Fibroblast of lung (primary cell): ENCODE data around the gene ROBO2. TPM values are rescaled to one million over a fixed set of nuclear protein-coding genes. Genes with fewer than 3 reads are reported as not detected.

Experiments used
- DNase-seq, 2 donors: peaks; one replicate each; pipeline versions ENCODE4 v3.0.0 to v3.0.0-alpha.2; 2010; ENCODE audit warnings: low read depth in 2 of 2
- H2AFZ ChIP-seq: 2 replicates; pipeline ENCODE4 v1.5.1; 2012; ENCODE audit warnings: low read length, control low read depth, inconsistent platforms
- H3K27ac ChIP-seq: 2 replicates; pipeline ENCODE4 v1.5.1; 2011; ENCODE audit warnings: low read length, control low read depth; ENCODE audit not compliant: insufficient read depth
- H3K27me3 ChIP-seq: 2 replicates; pipeline ENCODE4 v1.5.1; 2011; ENCODE audit warnings: mild to moderate bottlenecking, low read length; ENCODE audit not compliant: control insufficient read depth, insufficient read depth
- H3K36me3 ChIP-seq: 2 replicates; pipeline ENCODE4 v1.5.1; 2011; ENCODE audit warnings: low read length; ENCODE audit not compliant: control insufficient read depth, insufficient read depth
- H3K4me1 ChIP-seq: 2 replicates; pipeline ENCODE4 v1.5.1; 2011; ENCODE audit warnings: low read length; ENCODE audit not compliant: control insufficient read depth, insufficient read depth; ENCODE audit errors: extremely low read depth
- H3K4me2 ChIP-seq: 2 replicates; pipeline ENCODE4 v1.5.1; 2011; ENCODE audit warnings: low read length, control low read depth; ENCODE audit not compliant: insufficient read depth; ENCODE audit errors: extremely low read depth
- H3K4me3 ChIP-seq, 4 experiments: fragments of 200-600 bp in 1 of 4; sonication (generic) in 1 of 4; replicated peaks in 1 of 4; 2 replicates each; pipeline ENCODE4 v1.5.1; 2011 to 2016; ENCODE audit warnings: low read length in 4 of 4, low read depth in 3 of 4, mild to moderate bottlenecking in 3 of 4, control low read depth in 2 of 4, inconsistent platforms in 1 of 4, mixed read lengths in 1 of 4; ENCODE audit not compliant: insufficient read depth in 1 of 4; ENCODE audit errors: control extremely low read depth in 1 of 4
- H3K79me2 ChIP-seq: 2 replicates; pipeline ENCODE4 v1.5.1; 2012; ENCODE audit warnings: mild to moderate bottlenecking, low read length, inconsistent platforms; ENCODE audit not compliant: control insufficient read depth, insufficient read depth
- H3K9ac ChIP-seq: 2 replicates; pipeline ENCODE4 v1.5.1; 2011; ENCODE audit warnings: mild to moderate bottlenecking, low read length, control low read depth; ENCODE audit not compliant: insufficient read depth
- H3K9me3 ChIP-seq: 2 replicates; pipeline ENCODE4 v1.5.1; 2012; ENCODE audit warnings: low read depth, low read length; ENCODE audit not compliant: control insufficient read depth, insufficient read depth
- H4K20me1 ChIP-seq: 2 replicates; pipeline ENCODE4 v1.5.1; 2011; ENCODE audit warnings: low read length; ENCODE audit not compliant: control insufficient read depth, insufficient read depth; ENCODE audit errors: extremely low read depth
- CTCF ChIP-seq, 2 donors: IDR thresholded peaks in 1 of 2; conservative IDR thresholded peaks in 1 of 2; 1 replicate in 1 of 2; 2 replicates in 1 of 2; pipeline ENCODE4 v1.5.1; 2011 to 2012; ENCODE audit warnings: low read length in 2 of 2, control low read depth in 1 of 2, inconsistent platforms in 1 of 2, low read depth in 1 of 2, mild to moderate bottlenecking in 1 of 2
- EZH2 ChIP-seq: IDR thresholded peaks from 2 replicates; pipeline ENCODE4 v1.5.1; 2012; ENCODE audit warnings: low read length, control low read depth, mild to moderate bottlenecking; ENCODE audit errors: missing control alignments
- polyA plus RNA-seq, 2 donors: library from polyadenylated mRNA; depleted of rRNA in 1 of 2; stranded (reverse) in 1 of 2; unstranded in 1 of 2; fragments of >200 nt; gene quantifications; 2 replicates each; pipeline ENCODE4 v1.2.1, GENCODE V29; 2011 to 2012; ENCODE audit warnings: missing spikeins in 1 of 2
- total RNA-seq: library from RNA; depleted of rRNA; stranded (reverse); fragments of >200 nt; gene quantifications from 2 replicates; pipeline ENCODE4 v1.2.1, GENCODE V29; 2014

Gene ROBO2
- total and polyA plus RNA-seq, 2 donors (not counting 1 experiment from before 2014, with no cell fraction given): 0.83 to 1.5 TPM

DNA sequence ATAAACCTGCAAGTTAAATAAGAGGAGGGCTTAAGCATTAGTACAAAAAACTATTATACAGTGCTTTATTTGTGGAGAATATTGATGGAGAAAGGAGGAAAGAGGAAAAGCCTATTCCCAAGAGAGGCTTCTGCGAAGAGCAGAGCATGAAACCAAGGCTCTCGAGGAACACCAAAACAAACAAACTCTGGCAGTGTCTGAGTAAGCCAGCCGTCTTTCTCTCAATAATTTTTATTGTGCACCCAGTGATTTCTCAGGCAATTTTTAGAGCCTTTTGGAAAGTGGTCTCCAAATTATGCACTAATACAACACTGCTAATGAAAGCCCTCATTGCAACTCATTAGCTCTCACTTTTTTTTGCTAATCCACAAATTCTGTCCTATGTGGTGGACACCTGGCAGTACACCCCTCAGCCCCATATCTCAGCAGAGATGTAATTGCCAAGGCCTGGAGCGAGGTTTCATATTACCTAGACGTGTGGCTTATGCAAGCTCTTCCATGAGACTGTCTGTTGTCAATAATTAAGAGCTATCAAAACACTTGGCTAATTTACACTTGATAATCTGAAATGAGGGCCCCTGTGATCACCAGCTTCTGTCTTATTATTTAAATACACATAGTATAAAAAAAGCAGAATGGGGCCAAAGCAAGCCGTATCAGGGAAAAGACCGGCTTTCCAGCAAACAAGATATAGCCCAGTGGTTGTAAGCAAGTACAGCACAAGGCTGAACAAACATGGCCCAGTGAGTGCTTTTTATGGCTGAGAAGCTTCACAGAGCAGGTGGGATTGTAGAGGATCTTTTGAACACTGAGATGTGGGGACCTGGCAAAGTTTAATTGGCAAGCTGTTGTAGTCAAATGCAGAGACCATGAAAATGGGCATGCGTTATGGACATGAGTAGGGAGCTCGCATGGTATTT lies 216.9 kb downstream of the ROBO2 start:
- H3K4me2 ChIP-seq: no peak overlapping the region
- TF ChIP-seq CTCF (conservative IDR thresholded peaks at IDR 0.05 in 1 of 2, IDR thresholded peaks at IDR 0.05 in 1 of 2; ENCODE audit: low read depth in 1 of 2, low read length in 2 of 2) (no peak), EZH2 (no peak)
- no peak overlapping the region for H3K27ac ChIP-seq
- no peaks in the 10 kb centered on the region for H3K79me2 ChIP-seq
- no peak overlapping the region for H2AFZ ChIP-seq
- H3K9me3 ChIP-seq: no peaks in the 10 kb centered on the region
- no peaks in the 10 kb centered on the region for H4K20me1 ChIP-seq
- no peak overlapping the region for H3K9ac ChIP-seq
- H3K4me3 ChIP-seq: no peak overlapping the region
- no peak for DNase-seq
- H3K27me3 ChIP-seq: no peaks in the 10 kb centered on the region
- no peaks in the 10 kb centered on the region for H3K36me3 ChIP-seq
- H3K4me1 ChIP-seq: no peaks in the 10 kb centered on the region

GRCh38 chr3:77259694-77260093 lies 219.8 kb downstream of the ROBO2 start:
- Histone ChIP-seq H3K79me2 (no peaks in the 10 kb centered on the region), H3K9me3 (no peaks in the 10 kb centered on the region), H3K4me2 (no peak overlapping the region), H4K20me1 (no peaks in the 10 kb centered on the region), H3K9ac (no peak overlapping the region), H3K36me3 (no peaks in the 10 kb centered on the region), H3K4me1 (no peaks in the 10 kb centered on the region), H3K27me3 (no peaks in the 10 kb centered on the region), H3K4me3 (no peak overlapping the region), H2AFZ (no peak overlapping the region), H3K27ac (no peak overlapping the region)
- TF ChIP-seq EZH2: no peak
- no peak for TF ChIP-seq CTCF (conservative IDR thresholded peaks at IDR 0.05 in 1 of 2, IDR thresholded peaks at IDR 0.05 in 1 of 2; ENCODE audit: low read depth in 1 of 2, low read length in 2 of 2)
- no peak for DNase-seq

DNA sequence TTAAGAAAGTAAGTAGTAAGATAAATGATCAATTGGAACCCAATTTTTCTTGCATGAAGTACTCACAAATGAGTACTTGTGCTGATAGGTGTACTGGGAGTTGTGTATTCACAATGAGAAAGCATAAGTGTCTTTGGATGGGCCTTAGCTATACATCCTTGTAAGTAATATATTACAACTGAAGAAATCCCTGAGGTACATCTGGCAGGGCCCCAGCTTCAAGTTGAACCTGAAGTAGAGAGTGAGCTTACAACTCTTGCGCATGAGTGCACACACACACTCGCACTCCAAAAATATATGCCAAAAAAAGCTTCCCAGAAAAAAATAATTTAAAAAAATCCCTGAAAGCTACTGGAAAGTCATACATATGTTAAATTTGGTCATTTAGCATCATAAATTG lies 222.5 kb downstream of the ROBO2 start:
- TF ChIP-seq CTCF (conservative IDR thresholded peaks at IDR 0.05 in 1 of 2, IDR thresholded peaks at IDR 0.05 in 1 of 2; ENCODE audit: low read depth in 1 of 2, low read length in 2 of 2) (no peak), EZH2 (no peak)
- no peak for DNase-seq
- H3K36me3 ChIP-seq: no peaks in the 10 kb centered on the region
- H3K9ac ChIP-seq: no peak overlapping the region
- H3K4me3 ChIP-seq: no peak overlapping the region
- no peaks in the 10 kb centered on the region for H3K4me1 ChIP-seq
- H2AFZ ChIP-seq: no peak overlapping the region
- H3K9me3 ChIP-seq: no peaks in the 10 kb centered on the region
- no peak overlapping the region for H3K4me2 ChIP-seq
- H3K27me3 ChIP-seq: no peaks in the 10 kb centered on the region
- no peak overlapping the region for H3K27ac ChIP-seq
- no peaks in the 10 kb centered on the region for H3K79me2 ChIP-seq
- no peaks in the 10 kb centered on the region for H4K20me1 ChIP-seq
